GM19351 (cell line): Measurements from ENCODE around the gene FGD3.

Experiments
- ATAC-seq: cut with Tn5 transposase; IDR thresholded peaks from one replicate; pipeline ENCODE4 v1.9.1; 2021; ENCODE audit warnings: mild to moderate bottlenecking, moderate library complexity; ENCODE audit not compliant: unreplicated experiment

Gene FGD3

DNA sequence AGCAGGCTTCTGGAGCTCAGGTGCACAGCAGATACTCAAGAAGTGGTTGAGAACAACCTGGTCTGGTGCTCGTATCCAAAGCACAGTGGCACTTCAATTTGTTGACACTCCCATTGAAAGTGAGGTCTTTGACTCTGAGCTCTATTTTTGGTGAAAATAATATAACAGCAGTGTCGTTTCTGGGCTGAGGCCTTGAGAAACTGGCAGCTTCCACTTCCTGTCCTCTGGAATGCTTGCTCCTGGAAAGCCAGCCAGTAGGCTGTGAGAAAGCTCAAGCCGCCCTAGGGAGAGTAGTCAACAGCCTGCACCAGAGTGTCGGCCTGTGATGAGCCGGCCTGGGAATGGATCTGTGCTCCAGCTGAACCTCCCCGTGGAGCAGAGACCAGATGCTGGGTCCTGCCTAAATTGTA is 104.4 kb downstream of the FGD3 start:
- ATAC-seq: no peak

DNA sequence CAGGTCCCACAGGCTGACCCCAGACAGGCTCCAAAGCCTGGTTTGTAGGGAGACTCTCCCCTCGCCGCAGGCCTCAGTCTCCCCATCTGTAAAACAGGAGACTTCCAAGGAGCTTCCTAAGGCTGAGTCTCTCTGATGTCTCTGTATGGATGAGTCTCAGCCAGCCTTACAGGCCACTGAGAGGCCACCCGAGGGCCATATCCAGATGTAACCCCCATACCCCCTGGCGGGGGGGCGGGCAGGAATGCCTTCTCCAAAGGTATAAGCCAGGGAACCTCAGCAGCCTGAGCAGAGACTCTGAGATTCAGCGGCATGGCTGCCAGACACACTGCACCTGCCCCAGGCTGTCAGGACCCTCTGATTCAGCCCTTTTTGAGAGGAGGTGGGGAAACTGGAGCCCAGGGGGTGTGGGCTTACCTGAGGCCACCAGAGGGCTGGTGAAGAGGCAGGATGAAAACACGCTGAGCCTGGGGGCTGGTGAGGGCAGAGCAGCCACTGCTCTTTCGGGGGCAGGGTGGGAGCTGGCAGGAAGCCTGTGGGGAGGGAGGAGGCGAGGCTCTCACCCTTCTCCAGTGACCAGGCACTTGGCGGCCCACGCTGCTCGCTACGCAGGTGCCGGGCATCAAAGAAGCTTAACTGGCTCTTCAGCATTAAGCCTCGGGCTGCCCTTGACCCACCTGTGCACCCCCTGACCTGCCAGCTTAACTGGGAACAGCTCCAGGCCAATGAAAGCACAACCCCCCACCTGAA is 105.6 kb downstream of the FGD3 start:
- ATAC-seq: no peak

DNA sequence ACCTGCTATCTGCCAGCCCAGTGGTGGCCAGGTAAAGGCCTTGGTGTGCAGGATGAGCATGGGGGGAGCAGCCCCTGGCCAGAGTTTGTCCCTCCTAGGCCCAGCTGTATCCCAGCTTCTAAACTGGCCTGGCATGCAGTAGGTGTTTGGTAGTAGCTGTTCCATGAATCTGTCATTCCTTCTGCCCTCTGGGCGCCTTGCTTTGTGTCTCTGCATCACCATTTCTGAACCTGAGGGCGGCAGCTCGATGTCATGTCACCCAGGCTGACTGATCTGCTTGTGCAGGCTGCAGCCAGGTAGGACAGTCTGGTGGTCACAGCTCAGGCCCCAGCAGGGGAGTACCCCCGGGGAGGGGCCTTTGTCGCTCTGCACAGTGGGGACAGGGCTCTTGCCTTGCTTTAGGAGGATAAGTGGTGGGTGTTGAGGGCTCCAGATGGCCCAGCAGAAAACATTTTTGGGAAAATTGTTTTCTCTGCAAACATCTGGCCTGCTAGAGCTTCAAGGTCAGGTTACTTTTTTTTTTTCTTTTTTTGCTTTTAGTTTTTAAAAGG is 106.5 kb downstream of the FGD3 start:
- no peak for ATAC-seq

DNA sequence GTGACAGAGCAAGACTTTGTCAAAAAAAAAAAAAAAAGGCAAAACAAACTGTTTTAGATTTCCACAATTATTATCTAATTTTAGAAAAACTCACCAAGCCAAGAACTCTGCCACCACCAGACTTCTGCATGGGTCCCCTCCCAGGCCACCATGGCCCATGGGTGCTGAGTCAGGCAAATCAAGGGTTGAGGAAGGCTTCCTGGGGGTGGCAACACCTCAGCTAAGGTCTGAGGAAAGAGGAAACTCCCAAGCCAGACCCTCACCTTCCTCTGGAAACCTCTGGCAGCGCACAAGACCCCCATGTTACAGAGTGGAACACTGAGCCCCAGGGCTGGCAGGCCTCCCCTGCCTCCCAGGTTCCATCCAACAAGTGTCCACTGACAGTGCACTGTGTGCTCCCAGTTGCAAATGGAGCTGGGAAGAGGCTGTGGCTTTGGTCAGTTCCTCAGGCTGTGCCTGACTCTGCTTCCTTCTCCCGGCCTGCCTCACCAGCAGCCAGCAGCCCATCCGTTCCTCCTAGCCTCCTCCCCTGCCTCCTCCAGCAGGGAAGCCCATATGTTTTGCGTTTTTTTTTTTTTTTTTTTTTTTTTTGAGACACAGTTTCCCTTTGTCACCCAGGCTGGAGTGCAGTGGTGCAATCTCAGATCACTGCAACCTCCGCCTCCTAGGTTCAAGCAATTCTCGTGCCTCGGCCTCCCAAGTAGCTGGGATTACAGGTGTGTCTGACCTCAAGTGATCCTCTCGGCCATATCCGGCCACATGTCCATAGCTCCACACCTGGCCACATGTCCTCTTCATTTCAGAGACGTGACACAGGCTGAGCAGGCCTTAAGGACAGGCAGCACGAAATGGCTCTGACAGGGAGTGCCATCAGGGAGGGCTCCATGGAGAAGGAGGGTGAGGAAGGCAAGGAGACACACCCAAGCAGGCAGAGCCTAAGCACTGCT is 107.7 kb downstream of the FGD3 start:
- no peak for ATAC-seq

DNA sequence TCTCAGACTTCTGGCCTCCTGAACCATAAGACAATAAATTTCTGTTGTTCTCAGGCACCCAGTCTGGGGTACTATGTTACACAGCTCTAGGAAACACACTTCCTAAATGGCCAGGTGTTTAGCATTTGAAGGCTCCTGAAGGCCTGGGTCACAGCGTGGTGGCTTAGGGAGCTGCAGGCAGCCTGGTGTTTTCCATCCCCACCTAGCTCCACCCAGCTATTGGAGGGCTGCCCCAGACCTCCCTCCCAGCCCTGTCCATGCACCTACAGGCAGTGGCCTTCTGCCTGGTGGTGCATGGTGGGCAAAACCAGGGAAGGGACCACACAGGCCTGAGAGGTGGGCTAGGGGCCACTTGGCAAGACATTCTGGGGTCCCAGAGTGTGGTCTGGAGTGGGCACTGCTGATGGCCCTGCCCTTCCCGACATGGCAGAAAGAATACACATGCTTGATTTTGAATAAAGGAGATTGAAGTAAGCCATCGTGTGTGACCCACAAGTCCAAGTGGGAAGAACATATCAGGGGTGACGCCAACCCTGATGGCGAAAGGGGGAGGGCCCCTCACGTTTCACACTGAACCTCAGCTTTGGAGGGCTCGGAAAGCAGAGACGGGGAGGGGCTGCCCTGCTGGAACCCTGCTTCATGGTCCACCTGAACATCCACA is 109.8 kb downstream of the FGD3 start:
- no peak for ATAC-seq

DNA sequence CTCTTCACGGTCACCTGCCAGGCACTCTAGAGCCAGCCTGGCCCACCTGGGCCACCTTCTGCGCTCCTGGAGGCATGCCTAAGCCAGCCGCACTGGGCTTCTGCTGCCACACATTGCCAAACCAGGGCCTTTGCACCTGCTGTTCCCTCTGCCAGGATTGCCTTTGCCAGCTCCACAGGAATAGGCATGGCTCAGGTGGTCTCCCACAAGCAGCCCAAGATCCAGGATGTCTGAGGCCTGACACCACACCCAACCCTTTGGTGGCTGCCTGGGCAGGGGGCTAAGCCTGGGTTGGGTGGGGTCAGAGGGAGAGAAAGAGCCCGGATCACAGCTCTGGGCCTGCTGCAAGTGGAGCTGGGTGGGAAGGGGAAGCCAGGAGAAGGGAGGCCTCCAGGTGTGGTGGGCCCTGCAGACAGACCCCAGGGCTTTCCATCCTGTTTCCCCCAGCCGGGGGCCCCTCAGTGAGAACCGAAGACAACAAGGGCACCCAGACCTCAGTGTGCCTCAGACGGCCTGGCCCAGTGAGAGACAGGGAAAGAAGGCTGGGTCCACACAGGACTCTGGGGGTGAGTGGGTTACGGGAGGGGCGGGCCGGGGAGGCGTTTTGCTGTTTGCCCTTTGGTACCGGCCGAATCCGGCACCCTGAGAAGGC is 110.5 kb downstream of the FGD3 start:
- ATAC-seq: peak; percentile 8

DNA sequence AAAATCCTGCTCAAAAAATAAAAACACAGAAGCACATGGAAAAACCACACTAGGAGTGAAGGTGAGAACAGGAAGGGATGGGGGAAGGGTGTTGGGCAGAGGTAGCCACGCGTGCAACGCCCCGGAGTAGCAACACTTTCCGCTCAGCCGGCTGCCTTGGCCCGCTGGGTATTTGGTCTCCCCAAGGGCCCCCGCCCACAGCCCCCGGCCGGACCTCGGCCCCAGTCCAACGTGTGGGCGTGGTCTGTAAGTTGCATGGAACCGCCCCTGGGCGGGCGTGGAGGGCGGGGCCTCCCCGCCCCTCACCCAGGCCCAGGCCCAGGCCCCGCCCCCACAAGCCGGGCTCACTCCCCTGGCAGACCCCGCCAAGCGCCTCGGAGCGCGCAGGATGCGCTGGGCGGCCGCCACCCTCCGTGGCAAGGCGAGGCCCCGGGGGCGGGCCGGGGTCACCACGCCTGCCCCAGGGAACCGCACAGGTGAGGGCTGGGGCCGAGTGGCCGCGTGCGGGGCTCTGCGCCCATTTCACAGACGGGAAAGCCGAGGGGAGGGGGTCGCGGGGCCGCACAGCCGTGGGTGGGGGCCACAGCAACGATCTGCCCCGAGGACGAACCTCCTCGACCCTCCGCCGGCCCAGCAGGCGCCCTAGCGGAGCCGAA is 111.2 kb downstream of the FGD3 start, which contains the start of gene SUSD3:
SUSD3 (plus strand) TSS at position 347 of the 656 bp plus-strand sequence; CDS start at position 389, 42 bp downstream.
- peak; percentile 49 for ATAC-seq

DNA sequence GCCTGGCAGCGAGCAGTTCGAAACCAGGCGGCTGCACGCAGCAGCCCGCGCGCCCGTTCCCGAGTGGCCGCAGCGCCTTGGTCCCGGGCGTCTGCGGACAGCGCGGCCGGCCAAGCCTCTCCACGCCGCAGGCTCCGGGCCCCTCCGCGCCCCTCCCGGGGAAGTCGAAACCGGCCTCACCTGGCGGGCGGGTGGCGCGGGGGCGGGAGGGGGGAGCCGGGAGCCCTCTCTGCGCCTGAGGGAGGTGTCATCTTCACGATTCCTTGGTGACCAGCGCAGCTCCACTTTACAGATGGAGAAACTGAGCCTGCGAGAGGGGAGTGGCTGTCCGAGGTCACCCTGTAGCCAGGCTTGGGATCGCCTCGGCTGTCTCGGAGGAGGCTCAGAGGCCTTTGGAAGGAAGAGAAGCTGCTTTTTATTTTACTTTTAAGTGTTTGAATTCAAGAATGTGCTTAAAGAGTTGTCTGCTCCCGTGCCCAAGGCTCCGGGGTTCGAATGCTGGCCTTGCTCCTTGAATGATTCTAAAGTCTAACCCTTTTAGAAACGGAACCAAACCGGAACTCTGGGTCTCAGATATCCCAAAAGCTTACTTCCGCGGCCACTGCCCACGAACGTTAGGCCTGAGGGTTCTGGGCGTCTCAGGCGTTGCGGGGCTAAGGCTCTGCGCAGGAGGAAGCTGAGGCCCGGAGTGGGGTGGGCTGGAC is 111.8 kb downstream of the FGD3 start:
- no peak for ATAC-seq

DNA sequence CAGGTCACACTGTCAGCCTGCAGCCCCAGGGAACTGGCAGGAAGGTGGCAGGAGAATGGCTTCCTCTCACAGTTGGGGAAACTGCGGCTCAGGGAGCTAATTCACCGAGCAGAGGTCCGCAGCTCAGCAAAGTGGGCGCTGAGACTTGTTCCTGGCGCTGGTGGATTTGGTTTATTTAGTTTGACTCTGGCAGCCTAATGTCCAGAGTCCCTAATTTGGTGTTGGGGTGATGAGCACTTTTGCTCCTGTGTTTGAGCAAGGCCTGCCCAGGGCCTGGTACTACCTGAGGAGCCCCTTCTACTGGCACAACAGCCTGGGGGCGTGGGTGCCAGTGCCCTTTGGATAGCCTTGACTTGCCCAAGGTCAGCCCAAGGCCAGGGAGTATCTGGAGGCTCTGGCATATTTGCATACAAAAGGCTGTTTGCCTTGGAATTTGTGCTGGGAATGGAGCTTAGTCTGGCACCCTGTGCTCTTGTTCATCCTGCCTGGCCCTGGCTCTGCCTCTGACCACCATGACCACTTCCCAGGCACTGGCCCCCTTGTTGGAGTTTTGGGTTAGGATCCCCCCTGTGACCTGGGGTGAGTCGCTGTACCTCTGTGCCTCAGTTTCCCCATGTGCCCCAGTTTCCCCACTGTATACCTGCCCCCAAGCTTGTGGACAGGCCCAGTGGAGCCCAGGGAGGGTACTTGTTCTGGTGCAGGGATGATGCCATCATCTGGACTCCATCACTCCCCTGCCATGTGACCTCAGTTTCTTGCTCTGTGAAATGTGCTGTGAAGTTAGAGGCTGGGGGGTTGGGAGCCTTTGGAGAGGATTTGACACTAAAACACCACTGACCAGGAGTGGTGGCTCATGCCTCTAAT is 112.6 kb downstream of the FGD3 start:
- no peak for ATAC-seq

DNA sequence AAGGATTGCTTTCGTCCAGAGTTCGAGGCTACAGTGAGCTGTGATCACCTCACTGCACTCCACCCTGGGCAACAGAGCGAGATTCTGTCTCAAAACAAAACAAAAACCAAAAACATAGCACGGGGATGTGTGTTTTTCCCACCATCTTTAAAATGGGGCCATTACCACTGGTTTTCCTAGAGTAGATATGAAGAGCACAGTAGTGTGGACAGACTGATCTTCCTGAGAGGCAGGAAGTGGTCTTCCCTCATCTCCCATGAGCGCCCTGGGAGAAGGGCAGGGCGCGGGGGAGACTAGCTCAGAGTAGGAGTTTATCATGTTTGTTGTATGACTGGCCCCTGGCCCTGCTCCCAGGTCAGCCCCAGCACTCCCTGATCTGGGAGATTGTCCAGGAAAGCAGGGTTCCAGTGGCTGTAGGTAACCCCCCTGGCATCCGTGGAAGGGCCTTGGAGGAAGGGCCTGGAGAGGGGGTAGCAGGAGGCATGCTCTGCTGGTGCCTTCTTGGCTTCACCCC is 113.5 kb downstream of the FGD3 start:
- no peak for ATAC-seq

DNA sequence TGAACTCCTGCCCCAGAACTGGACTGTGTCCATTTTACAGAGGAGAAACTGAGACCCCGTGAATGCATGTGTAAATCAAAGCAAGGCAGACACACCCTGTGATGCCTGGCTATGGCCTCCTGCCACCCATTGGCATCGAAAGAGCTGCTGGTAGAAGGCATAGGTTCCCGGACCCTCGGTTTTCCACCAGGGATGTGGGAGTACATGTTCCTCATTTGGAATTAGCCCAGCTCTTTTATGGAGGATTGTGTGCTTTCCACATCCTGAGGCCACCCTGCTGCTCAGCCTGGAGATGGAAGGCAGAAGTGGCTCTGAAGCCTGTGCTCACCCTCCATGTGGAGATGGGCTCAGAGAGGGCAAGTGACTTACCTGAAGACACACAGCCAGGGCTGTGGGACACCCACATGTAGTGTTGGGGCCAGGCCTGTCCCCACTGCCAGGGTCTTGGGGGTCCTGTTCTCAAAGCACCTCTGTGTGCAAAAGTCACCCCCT is 114.0 kb downstream of the FGD3 start:
- ATAC-seq: no peak

DNA sequence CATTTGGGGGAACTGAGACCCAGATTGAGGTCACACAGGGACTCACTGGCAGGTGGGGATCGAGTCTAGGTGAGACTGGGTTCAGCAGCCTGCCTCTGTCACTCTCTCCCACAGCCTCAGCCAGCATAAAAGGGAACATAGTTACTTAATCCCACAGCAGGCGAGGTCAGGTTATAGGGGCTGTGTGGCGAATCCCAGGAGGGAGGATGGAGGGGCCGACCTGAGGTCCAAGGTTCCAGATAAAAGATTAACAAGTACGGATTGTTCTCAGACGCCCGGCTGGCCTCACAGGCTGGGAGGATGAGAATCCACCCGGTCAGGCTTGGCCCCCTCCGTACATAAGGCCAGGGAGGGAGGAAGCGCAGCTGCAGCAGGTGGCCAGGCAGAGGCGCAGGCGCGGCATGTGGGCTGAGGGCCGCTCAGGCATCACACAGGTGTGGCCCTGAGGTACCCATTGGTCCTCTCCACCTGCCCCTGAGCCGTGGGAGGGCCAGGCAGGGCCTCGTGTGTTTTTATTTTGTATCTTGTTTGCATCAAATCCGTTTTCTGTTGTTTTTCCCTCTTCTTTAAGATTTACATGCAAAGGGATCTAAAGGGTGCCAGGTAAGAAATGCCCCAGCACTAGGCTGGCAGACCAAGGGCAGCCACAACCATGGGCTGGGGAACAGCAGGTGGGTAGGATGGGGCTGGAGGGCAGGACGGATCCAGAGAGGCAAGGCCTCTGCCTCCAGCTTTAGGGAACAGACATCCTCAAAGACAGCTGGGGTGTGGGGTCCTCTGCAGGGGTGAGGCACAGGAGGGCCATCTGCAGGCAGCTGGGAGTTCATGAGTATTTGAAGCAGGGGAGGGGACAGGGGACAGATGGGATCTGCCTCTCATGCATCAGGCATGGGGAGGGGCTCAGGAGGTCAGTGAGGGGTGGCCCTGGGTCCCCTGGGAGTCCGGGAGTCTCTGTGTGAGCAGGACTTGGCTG is 114.8 kb downstream of the FGD3 start:
- no peak for ATAC-seq

DNA sequence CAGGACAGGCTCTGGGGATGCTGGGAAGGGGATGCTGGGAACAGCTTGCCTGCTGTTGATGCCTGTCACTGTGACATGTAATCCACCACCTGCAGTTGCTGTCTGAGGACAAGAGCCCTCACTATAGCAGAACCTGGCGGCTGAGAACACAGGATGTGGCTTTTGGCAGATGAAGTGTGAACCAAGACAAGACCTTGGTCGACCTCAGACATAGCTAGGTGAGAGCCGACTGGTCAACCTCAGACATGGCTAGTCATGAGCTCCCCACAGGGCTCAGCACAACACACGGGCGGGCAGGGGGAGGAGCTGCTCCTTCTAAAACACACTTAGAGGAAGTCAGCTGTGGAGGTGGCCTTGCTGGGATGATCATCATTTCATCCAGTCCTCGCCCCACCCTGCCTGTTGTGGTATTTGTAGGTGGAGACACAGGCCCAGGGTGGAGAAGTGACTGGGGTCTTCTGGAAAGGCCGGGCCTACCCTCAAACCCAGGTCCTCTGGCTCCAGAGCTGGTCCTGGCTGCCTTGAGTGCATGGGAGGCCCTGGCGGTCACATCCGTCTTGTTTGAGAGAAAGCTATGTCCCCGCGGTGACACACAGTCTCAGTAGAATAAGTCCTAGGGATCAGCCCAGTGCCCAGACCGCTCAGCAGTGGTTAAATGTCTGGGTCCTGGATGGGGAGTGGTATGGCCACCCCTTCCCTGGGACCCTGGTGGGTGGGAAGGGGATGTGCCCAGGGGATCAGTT is 117.2 kb downstream of the FGD3 start:
- peak; percentile 90 for ATAC-seq

DNA sequence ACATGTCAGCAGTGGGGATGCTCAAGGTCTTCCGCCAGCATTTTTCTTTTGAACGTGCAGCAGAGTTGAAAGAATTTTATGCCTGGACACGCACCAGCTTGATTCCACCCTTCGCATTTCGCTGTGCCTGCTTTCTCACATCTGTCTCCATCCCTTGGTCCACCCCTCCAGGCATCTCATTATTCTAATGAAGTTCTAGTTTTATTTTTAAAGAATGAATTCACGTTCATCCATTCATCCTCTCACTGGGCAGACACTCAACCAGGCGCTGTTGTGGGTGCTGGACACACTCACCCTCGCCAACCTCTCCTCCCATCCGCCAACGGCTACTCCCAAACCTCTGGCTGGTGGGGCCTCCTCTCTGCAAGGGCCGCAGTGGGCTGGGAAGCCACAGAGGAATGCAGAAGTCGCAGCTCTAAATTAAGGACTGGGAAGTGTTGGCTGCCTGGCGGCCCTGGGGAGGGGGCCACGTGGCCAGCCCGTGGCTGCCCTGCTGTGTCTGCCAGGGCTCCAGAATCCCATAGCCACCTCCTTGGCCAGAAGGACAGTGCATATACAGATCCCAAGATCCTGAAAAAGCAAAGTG is 117.9 kb downstream of the FGD3 start:
- ATAC-seq: no peak

DNA sequence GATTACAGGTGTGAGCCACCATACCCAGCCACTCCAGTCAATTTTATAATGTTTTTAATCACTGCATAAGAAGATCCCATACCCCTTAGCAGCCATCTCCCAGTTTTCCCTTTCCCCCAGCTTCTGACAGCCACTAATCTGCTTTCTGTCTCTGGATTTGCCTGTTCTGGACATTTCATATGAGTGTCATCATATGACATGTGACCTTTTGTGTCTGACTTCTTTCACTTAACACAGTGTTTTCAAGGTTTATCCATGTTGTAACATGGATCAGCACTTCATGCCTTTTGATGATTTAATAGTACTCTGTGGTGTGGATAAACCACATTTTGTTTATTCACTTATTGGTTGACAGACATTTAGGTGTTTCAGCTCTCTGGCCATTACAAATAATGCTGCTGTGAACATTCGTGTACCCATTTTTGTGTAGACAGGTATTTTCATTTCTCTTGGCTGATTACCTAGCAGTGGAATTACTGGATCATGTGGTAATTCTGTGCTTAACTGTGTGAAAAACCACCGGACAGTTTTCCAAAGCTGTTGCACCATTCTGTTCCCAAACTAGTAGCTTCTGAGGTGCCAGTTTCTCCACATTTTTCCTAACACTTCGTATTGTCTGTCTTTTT is 119.8 kb downstream of the FGD3 start:
- no peak for ATAC-seq
